ENCODE measurements around the gene KRTAP10-1.
A peak's percentile ranks its signal among the peaks of the same experiment; 100 is the strongest.

The KRTAP10-1 gene

GRCh38 chr21:44521301-44521927, 18.6 kb downstream of the KRTAP10-1 start:
- DNase-seq, result no peak
- peaks cover 4% of the 10 kb centered on the region for H3K36me3 Mint-ChIP-seq (ENCODE audit: low read depth)

DNA sequence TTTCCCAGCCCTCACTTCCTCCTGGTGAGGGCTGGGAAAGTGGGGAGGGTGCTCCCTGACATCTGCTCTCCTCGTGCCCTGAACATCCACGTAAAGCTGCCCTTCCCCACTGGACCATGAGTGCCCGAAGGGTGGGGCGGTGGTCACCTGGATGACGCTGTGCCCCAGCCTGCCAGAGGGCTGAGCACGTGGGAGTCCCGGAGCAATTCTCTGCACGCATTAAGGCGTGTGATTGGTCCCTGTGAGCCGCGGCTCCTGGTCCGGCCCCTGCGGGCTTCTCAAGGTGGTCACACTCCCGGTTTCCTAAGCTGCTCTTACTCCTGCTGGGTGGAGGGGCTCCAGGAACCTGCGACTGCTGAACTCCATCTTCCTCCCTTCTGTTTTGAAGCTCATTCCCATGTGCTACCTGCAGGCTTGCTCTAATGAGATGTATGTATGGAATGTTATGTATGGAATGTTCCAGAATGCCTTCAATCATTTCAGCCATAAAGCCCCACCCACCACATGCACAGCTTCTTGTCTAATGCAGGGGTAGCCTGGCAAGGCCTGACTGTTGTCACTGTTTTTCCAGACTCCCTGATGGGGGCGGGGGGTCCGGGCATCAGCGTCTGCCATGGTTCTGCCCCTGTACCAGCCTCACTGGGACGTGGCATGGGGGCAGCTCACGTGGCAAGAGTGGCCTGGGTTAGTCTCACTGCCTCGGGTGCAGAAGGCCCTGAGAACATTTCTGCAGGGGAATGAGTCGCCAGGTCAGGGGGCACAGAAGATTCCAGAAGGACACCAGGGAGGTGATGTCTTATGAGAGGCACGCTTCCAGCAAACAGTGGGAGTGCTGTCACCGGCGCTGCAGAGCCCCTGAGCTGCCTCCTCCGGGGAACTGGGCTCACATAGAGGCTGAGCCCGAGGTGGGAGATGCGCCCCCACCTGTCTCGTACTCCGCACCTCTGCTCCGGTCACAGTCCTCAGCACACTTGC, 19.4 kb downstream of the KRTAP10-1 start:
- no peak for TF ChIP-seq CTCF (IDR thresholded peaks at IDR 0.05)
- no peak overlapping the region for H3K4me3 Mint-ChIP-seq
- no peak overlapping the region for H3K27ac Mint-ChIP-seq
- peaks cover 11% of the 10 kb centered on the region for H3K27me3 Mint-ChIP-seq (ENCODE audit: low read depth, poor library complexity)
- H3K36me3 Mint-ChIP-seq (ENCODE audit: low read depth), result peaks cover 4% of the 10 kb centered on the region
- no peaks in the 10 kb centered on the region for H3K9me3 Mint-ChIP-seq
- H3K4me1 Mint-ChIP-seq, result peaks cover 25% of the 10 kb centered on the region
- no peak for DNase-seq

More at GRCh38 chr21:44521301-44521927, 18.6 kb downstream of the KRTAP10-1 start:
- Mint-ChIP-seq H3K9me3 (no peaks in the 10 kb centered on the region), H3K27ac (no peak overlapping the region), H3K27me3 (ENCODE audit: low read depth, poor library complexity) (peaks cover 11% of the 10 kb centered on the region), H3K4me1 (peaks cover 25% of the 10 kb centered on the region), H3K4me3 (no peak overlapping the region)
- no peak for TF ChIP-seq CTCF (IDR thresholded peaks at IDR 0.05)

- Mint-ChIP-seq H3K4me3 (peak overlapping the region; percentile 59), H3K27ac (peak overlapping the region; percentile 81), H3K4me1 (peaks cover 25% of the 10 kb centered on the region)
These were observed 20.4 kb downstream of the KRTAP10-1 start for GRCh38 chr21:44519346-44520325.

GRCh38 chr21:44518686-44519085, 21.3 kb downstream of the KRTAP10-1 start:
- no peak for DNase-seq
- Mint-ChIP-seq H3K27ac (peak overlapping the region; percentile 45), H3K36me3 (ENCODE audit: low read depth) (peaks cover 4% of the 10 kb centered on the region), H3K4me1 (peaks cover 25% of the 10 kb centered on the region), H3K4me3 (peak overlapping the region; percentile 79), H3K27me3 (ENCODE audit: low read depth, poor library complexity) (peaks cover 11% of the 10 kb centered on the region), H3K9me3 (no peaks in the 10 kb centered on the region)
- no peak for TF ChIP-seq CTCF (IDR thresholded peaks at IDR 0.05)

More at GRCh38 chr21:44519346-44520325, 20.4 kb downstream of the KRTAP10-1 start:
- no peak for TF ChIP-seq CTCF (IDR thresholded peaks at IDR 0.05)
- no peaks in the 10 kb centered on the region for H3K9me3 Mint-ChIP-seq
- H3K27me3 Mint-ChIP-seq (ENCODE audit: low read depth, poor library complexity), result peaks cover 11% of the 10 kb centered on the region
- peaks cover 4% of the 10 kb centered on the region for H3K36me3 Mint-ChIP-seq (ENCODE audit: low read depth)
- DNase-seq, result no peak

DNA sequence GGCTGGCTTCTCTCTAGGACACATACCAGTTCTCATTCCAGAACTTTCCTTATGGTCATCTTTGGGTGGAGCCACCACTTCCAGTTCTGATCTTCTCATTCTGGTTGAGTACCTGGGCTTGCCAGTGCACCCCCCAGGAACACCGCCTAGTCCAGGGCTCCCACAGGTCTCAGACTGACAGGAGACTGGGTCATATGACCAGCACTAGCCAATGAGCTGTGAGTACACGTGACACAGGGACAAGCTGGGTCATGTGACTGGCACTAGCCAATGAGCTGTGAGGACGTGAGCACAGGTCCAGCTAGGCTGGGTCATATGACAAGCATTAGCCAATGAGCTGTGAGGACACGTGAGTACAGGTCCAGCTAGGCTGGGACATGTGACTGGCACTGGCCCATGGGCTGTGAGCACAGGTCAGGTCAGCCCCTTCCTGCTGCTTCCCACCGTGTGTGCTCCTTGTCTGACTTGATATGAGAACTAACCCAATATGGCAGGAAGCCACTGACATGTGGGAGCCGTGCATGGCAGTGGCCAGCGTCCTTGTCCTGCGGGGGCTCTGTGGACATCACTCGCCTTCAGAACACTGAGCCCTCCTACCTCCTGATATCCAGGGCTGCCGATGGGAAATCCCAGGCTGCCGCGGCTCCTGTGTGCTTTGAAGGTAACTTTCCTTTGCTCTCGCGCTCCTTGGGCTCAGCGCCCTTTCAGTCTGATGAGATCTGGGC, 22.7 kb downstream of the KRTAP10-1 start:
- peaks cover 13% of the 10 kb centered on the region for H3K27me3 Mint-ChIP-seq (ENCODE audit: low read depth, poor library complexity)
- DNase-seq, result peak; percentile 62
- peak overlapping the region; percentile 56 for H3K27ac Mint-ChIP-seq
- TF ChIP-seq CTCF (IDR thresholded peaks at IDR 0.05), result no peak
- no peaks in the 10 kb centered on the region for H3K9me3 Mint-ChIP-seq
- H3K4me1 Mint-ChIP-seq, result peaks cover 25% of the 10 kb centered on the region
- peaks cover 4% of the 10 kb centered on the region for H3K36me3 Mint-ChIP-seq (ENCODE audit: low read depth)
- peak overlapping the region; percentile 79 for H3K4me3 Mint-ChIP-seq
